Skeletal muscle satellite cell (primary cell): ENCODE results near the gene HECTD3.

ENCODE experiments used
- H3K27me3 ChIP-seq: 2 replicates; pipeline ENCODE4 v1.7.0; 2013; ENCODE audit warnings: low read length; ENCODE audit not compliant: control insufficient read depth, insufficient read depth
- H3K36me3 ChIP-seq: 2 replicates; pipeline ENCODE4 v1.7.0; 2013; ENCODE audit warnings: mild to moderate bottlenecking, control low read depth, low read length; ENCODE audit not compliant: insufficient read depth
- H3K4me1 ChIP-seq: 2 replicates; pipeline ENCODE4 v1.7.0; 2013; ENCODE audit warnings: low read length; ENCODE audit not compliant: control insufficient read depth, insufficient read depth
- H3K4me2 ChIP-seq: 2 replicates; pipeline ENCODE4 v1.7.0; 2013; ENCODE audit warnings: mild to moderate bottlenecking, low read length
- H3K4me3 ChIP-seq: 2 replicates; pipeline ENCODE4 v1.7.0; 2013; ENCODE audit warnings: low read length
- H3K9ac ChIP-seq: 2 replicates; pipeline ENCODE4 v1.7.0; 2013; ENCODE audit warnings: mild to moderate bottlenecking, low read depth, low read length, moderate library complexity
- H3K9me3 ChIP-seq: replicated peaks from 2 replicates; pipeline ENCODE4 v1.7.0; 2013; ENCODE audit warnings: mild to moderate bottlenecking, control low read depth, low read length

The HECTD3 gene

GRCh38 chr1:45035631-45036301, 24.6 kb upstream of the HECTD3 start:
- Histone ChIP-seq H3K9me3 (no peaks in the 10 kb centered on the region), H3K4me3 (no peak overlapping the region), H3K4me2 (no peak overlapping the region), H3K9ac (no peak overlapping the region), H3K27me3 (no peaks in the 10 kb centered on the region), H3K4me1 (no peaks in the 10 kb centered on the region), H3K36me3 (no peaks in the 10 kb centered on the region)

- no peaks in the 10 kb centered on the region for H3K36me3 ChIP-seq
- no peaks in the 10 kb centered on the region for H3K27me3 ChIP-seq
- no peak overlapping the region for H3K9ac ChIP-seq
- H3K4me3 ChIP-seq = no peak overlapping the region
- no peak overlapping the region for H3K4me2 ChIP-seq
- no peaks in the 10 kb centered on the region for H3K4me1 ChIP-seq
- H3K9me3 ChIP-seq = no peaks in the 10 kb centered on the region
These were observed 22.2 kb upstream of the HECTD3 start for GRCh38 chr1:45033356-45033755.

- no peak overlapping the region for H3K4me3 ChIP-seq
- H3K27me3 ChIP-seq = no peaks in the 10 kb centered on the region
- no peak overlapping the region for H3K4me2 ChIP-seq
- no peaks in the 10 kb centered on the region for H3K4me1 ChIP-seq
- no peaks in the 10 kb centered on the region for H3K9me3 ChIP-seq
- no peaks in the 10 kb centered on the region for H3K36me3 ChIP-seq
- no peak overlapping the region for H3K9ac ChIP-seq
These were observed 21.7 kb upstream of the HECTD3 start for GRCh38 chr1:45032837-45033236.

- no peak overlapping the region for H3K4me2 ChIP-seq
- no peaks in the 10 kb centered on the region for H3K27me3 ChIP-seq
- no peak overlapping the region for H3K4me3 ChIP-seq
- no peaks in the 10 kb centered on the region for H3K36me3 ChIP-seq
- H3K9me3 ChIP-seq = no peaks in the 10 kb centered on the region
- no peak overlapping the region for H3K9ac ChIP-seq
- no peaks in the 10 kb centered on the region for H3K4me1 ChIP-seq
These were observed 15.3 kb upstream of the HECTD3 start for GRCh38 chr1:45026446-45026845.

- no peak overlapping the region for H3K9ac ChIP-seq
- no peaks in the 10 kb centered on the region for H3K9me3 ChIP-seq
- H3K4me1 ChIP-seq = no peaks in the 10 kb centered on the region
- no peak overlapping the region for H3K4me3 ChIP-seq
- no peaks in the 10 kb centered on the region for H3K36me3 ChIP-seq
- H3K27me3 ChIP-seq = no peaks in the 10 kb centered on the region
- no peak overlapping the region for H3K4me2 ChIP-seq
These were observed 12.5 kb upstream of the HECTD3 start for GRCh38 chr1:45023663-45024062.

- Histone ChIP-seq H3K4me3 (no peak overlapping the region), H3K36me3 (peaks cover 15% of the 10 kb centered on the region), H3K4me2 (no peak overlapping the region), H3K9ac (no peak overlapping the region), H3K4me1 (peaks cover 4% of the 10 kb centered on the region), H3K27me3 (no peaks in the 10 kb centered on the region), H3K9me3 (no peaks in the 10 kb centered on the region)
These were observed 7.6 kb upstream of the HECTD3 start for GRCh38 chr1:45018599-45019230.

GRCh38 chr1:45016767-45017166, 5.6 kb upstream of the HECTD3 start:
- Histone ChIP-seq H3K4me1 (peaks cover 12% of the 10 kb centered on the region), H3K27me3 (no peaks in the 10 kb centered on the region), H3K4me2 (no peak overlapping the region), H3K36me3 (peaks cover 19% of the 10 kb centered on the region), H3K4me3 (no peak overlapping the region), H3K9me3 (no peaks in the 10 kb centered on the region), H3K9ac (no peak overlapping the region)

- H3K9me3 ChIP-seq = no peaks in the 10 kb centered on the region
- no peak overlapping the region for H3K4me3 ChIP-seq
- no peak overlapping the region for H3K4me2 ChIP-seq
- H3K9ac ChIP-seq = no peak overlapping the region
- H3K36me3 ChIP-seq = peaks cover 19% of the 10 kb centered on the region
- H3K27me3 ChIP-seq = no peaks in the 10 kb centered on the region
- peaks cover 17% of the 10 kb centered on the region for H3K4me1 ChIP-seq
These were observed 5.1 kb upstream of the HECTD3 start for GRCh38 chr1:45016090-45016697.

- no peaks in the 10 kb centered on the region for H3K27me3 ChIP-seq
- H3K4me2 ChIP-seq = no peak overlapping the region
- H3K9me3 ChIP-seq = no peaks in the 10 kb centered on the region
- H3K36me3 ChIP-seq = peaks cover 19% of the 10 kb centered on the region
- no peak overlapping the region for H3K9ac ChIP-seq
- no peak overlapping the region for H3K4me3 ChIP-seq
- peaks cover 17% of the 10 kb centered on the region for H3K4me1 ChIP-seq
These were observed 4.6 kb upstream of the HECTD3 start for GRCh38 chr1:45015683-45016082.

GRCh38 chr1:45014321-45015028, 3.4 kb upstream of the HECTD3 start:
- Histone ChIP-seq H3K9ac (peak overlapping the region; percentile 25), H3K4me1 (peaks cover 25% of the 10 kb centered on the region), H3K4me2 (peak overlapping the region; percentile 57), H3K27me3 (no peaks in the 10 kb centered on the region), H3K9me3 (no peaks in the 10 kb centered on the region), H3K4me3 (no peak overlapping the region), H3K36me3 (peaks cover 21% of the 10 kb centered on the region)

- Histone ChIP-seq H3K36me3 (peaks cover 29% of the 10 kb centered on the region), H3K9me3 (no peaks in the 10 kb centered on the region), H3K4me3 (peak overlapping the region; percentile 74), H3K27me3 (no peaks in the 10 kb centered on the region), H3K9ac (peak overlapping the region; percentile 87), H3K4me1 (peaks cover 25% of the 10 kb centered on the region), H3K4me2 (peak overlapping the region; percentile 84)
These were observed 2.6 kb upstream of the HECTD3 start for GRCh38 chr1:45013551-45014209.
